Hypothalamus (tissue), 51 donors: ENCODE data around the gene ZC2HC1C.

Experiments used
- DNase-seq, 51 donors: peaks; one replicate each; lab custom pipeline; 2025; lab: John Stamatoyannopoulos, UW

The ZC2HC1C gene

DNA sequence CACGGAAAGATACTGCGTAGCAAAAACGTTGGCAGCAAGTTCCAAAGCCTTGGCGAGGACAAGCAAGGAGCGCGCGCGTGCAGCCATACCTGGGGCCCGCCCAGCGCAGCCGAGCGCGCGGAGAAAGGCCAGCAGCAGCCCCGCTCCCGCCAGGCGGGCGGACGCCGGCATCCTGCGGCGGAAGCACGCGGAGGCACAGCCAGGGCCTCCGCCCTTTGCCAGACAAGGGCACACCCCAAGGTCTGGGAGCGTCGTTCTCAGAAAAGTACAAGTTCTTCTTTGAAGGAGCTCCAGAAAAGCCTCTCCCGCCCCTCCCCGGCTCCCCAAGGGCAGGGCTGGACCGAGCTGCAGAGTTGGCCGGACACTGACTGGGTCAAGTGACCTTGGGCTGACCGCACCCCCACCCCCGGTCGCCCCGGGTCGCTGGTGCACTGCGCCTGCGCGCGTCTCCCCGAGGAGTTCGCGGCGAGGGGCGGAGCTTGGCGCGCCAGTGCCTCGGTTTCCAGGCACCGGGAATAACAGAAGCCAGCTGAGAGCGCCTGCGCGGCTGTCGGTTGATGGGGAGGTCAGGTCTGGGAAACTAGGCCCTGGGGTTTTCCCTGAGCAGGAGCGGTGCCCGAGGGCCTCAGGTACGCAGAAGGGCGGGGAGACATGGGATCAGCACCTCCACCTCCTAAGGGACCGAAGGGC lies at the start of gene ZC2HC1C:
ZC2HC1C (plus strand) TSS at position 521 of the 690 bp plus-strand sequence. CDS start 933 bp downstream, outside the sequence.
- peak; percentile 71 to 98 (median 93) for DNase-seq

DNA sequence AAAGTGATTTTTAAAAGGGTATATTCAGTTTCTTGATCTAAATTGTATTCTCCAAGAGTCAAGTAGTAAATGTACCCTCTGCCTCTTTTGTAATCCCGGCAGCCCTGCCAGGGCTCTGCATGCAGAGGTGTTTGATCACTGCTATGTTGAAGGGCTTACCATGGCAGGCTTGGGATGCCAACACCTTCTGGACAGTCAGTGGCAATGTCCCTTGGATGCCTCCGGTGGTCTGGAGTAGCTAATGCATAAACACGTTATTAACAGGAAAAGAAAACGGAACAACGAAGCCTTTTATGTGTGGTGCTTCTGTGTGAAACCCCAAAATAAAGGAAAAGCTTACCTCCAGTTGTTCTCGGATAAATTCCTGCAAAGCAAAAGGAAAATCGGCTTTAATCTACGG lies 46.8 kb upstream of the ZC2HC1C start:
- no peak for DNase-seq

GRCh38 chr14:75023108-75023507 lies 46.3 kb upstream of the ZC2HC1C start:
- DNase-seq, result no peak

- DNase-seq, result no peak
Measured at GRCh38 chr14:75025082-75025481, 44.4 kb upstream of the ZC2HC1C start.

DNA sequence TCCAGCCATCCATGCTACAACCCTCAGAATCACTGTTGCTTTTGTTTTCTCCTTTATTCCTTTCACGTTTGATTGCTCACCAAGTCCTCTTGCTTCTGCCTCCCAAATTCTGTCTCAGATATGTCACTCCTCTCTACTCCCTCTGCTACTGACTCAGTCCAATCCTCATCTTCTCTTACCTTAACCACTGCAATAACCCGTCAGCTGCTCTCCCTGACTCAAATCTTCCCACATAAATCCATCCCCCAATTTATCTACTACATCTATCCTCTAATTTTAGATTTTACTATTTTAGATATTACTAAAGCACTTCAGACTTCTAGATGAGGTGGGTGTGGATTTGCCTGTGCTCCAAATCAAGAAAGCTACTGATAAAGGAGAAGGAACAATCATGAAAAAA lies 43.6 kb upstream of the ZC2HC1C start:
- no peak for DNase-seq

- no peak for DNase-seq
Measured at GRCh38 chr14:75030147-75030546, 39.3 kb upstream of the ZC2HC1C start.

GRCh38 chr14:75032939-75033338 lies 36.5 kb upstream of the ZC2HC1C start:
- no peak for DNase-seq

DNA sequence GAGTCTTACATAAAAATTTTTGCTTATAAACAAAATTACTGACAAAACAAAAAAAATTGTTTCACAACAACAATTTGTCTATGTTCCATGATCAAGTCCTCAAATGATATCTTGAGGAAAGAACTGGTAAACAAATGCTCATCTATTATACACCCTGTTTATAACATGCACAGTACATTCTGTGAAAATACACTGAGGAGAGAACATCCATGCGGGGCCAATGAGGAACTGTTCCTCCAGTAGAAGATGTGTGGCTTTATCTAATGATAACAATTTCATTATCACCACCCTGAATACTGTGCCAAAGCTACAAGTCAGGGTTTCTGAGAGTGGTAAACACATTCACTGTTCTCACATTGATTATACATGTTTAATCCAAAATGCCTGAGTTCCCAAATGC lies 28.9 kb upstream of the ZC2HC1C start:
- no peak for DNase-seq

DNA sequence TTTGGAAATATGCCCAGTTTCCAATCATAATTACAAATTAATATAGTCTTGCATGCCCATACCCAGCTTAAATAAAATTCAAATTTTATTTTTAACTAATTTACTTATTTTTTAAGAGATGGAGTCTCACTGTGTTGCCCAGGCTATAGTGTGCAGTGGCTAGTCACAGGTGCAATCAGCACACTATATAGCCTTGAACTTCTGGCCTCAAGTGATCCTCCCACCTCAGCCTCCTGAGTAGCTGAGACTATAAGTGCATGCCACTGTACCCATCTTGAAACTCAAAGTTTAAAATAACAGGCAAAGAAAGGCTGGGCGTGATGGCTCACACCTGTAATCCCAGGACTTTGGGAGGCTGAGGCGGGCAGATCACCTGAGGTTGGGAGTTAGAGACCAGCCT lies 28.5 kb upstream of the ZC2HC1C start:
- no peak for DNase-seq

- DNase-seq, result no peak
Measured at GRCh38 chr14:75041613-75042012, 27.8 kb upstream of the ZC2HC1C start.

DNA sequence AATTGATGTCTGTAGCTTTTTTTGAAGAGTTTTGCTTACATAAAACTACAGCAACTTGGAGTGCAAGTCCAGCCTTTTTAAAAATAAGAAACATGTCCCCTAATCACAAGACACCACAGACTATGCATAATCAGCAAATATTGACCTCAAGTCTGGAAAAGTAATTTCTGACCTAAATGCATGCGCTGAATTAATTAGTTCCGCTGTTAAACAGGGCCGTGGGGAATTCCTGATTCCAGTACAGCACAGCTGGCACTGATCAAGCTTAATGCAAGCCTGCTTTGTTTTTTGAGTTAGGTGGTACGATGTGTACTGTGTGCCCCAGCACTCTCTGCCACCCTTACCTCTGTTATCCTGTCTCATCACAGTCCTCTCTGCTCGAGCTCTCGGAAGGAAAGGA lies 27.4 kb upstream of the ZC2HC1C start:
- DNase-seq, result no peak

- no peak for DNase-seq
Measured at GRCh38 chr14:75044322-75044721, 25.1 kb upstream of the ZC2HC1C start.

GRCh38 chr14:75044752-75045151 lies 24.7 kb upstream of the ZC2HC1C start:
- DNase-seq, result no peak

- DNase-seq, result no peak
Measured at GRCh38 chr14:75046275-75046674, 23.2 kb upstream of the ZC2HC1C start.

DNA sequence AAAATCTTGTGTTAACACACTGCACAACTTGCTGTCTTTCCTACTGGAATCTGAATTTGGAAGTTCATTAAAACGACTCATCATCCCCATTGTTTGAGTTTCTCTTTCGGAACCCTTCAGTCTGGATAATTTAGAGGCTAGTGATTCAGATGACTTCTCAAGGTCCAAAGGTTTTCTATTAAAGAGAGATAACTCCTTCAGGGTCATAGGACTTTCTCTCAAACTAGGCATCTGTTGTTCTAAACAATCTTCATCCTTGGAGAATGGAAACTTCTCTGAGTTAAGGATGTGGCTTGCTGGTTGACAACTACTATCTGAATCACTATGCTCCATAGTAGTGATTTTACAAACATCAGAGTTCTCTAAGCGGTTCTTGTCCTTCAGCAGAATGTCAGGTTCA lies 22.5 kb upstream of the ZC2HC1C start:
- DNase-seq, result no peak

DNA sequence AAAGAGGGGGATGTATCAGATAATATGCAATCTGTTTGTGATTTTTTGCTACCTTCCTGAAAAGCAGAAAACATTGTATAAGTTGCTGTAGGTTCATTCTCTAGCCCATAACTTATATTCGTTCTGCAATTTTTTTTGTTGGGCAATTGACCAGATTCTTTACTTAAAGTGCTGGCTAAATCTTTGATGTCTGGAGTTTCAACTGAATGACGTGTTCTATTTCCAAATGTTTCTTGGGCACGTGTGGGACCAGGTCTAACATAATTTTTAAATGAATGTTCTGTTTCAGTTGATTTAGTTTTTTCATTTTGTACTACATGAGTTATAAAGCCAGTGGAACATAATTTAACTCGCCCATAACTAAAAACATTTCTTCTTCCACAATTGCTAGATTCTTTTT lies 21.9 kb upstream of the ZC2HC1C start:
- no peak for DNase-seq

DNA sequence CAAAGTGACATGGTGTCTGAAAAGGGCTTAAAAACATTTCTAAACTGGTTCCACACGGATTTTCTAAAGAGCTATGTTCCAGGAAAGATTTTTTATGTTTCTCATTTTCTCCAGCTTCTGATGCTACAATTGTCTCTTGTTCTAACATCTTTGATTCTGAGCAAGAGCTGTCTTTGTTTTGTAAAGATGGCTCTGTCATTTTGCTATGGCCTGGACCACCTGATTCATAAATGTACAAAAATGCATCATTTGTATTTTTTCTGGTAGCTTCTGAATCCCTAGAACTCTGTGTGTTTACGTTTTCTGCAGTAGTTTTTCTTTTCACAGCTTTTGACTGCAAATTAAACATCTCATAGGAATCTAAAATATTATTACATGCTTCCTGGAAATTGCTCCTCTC lies 21.3 kb upstream of the ZC2HC1C start:
- peak in 1 of 51 donors; percentile 48 for DNase-seq

GRCh38 chr14:75049136-75049535 lies 20.3 kb upstream of the ZC2HC1C start:
- DNase-seq, result peak in 7 of 51 donors; percentile 4 to 49 (median 12)

- no peak for DNase-seq
Measured at GRCh38 chr14:75049731-75050201, 19.7 kb upstream of the ZC2HC1C start.

GRCh38 chr14:75050852-75051555 lies 18.4 kb upstream of the ZC2HC1C start, which contains the start of gene MLH3:
MLH3 (minus strand) TSS chr14:75051467; CDS start chr14:75049655, 1,812 bp downstream.
- peak in 49 of 51 donors; percentile 18 to 89 (median 65) for DNase-seq

DNA sequence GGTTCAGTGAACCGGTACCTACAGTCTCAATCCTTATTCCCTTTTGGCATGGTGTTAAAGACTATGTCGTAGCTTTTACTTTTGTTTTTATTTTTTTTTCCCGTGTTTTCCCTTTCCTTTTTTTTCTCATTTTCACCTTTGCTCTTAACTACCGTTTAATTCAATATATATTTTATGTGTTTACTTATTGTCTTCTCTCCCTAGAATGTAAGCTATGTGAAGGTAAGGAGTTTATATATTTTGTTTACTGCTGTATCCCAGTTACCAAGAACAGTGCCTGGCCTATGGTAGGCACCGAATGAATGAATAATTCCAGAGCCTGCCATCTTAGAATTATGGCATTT lies 17.9 kb upstream of the ZC2HC1C start:
- no peak for DNase-seq
